ENCODE data around the gene CHMP1B.

- TF ChIP-seq EZH2 (IDR thresholded peaks at IDR 0.05; ENCODE audit: borderline replicate concordance, low read length) (no peak), CTCF (conservative IDR thresholded peaks at IDR 0.05 in 1 of 2, IDR thresholded peaks at IDR 0.05 in 1 of 2; ENCODE audit: extremely low read depth in 1 of 2, insufficient read depth in 1 of 2, low read depth in 1 of 2, low read length in 2 of 2) (no peak)
These were observed 20.3 kb downstream of the CHMP1B start for GRCh38 chr18:11871501-11871900.

Data from mammary epithelial cell (primary cell).